Left kidney (tissue), 1 donor: Measurements from ENCODE around the gene WDR27. TPM values are rescaled to one million over a fixed set of nuclear protein-coding genes. Genes with fewer than 3 reads are reported as not detected.

Source experiments
- polyA plus RNA-seq: library from polyadenylated mRNA; unstranded; fragments of 120-200 nt; gene quantifications from one replicate; pipeline ENCODE4 v1.2.1, GENCODE V29; 2013; ENCODE audit not compliant: insufficient read length

WDR27 gene
- polyA plus RNA-seq, 1 donor = 85.1 TPM

Other genes with a start within 250 kb of the WDR27 start
- 42.1 TPM for gene C6orf120, start 97 bp upstream of the WDR27 start, polyA plus RNA-seq
- 132 TPM for gene PHF10, start 22.5 kb upstream of the WDR27 start, polyA plus RNA-seq
- gene DYNLT2, start 49.5 kb upstream of the WDR27 start, polyA plus RNA-seq = 8.5 TPM
- 62.5 TPM for gene ERMARD, start 49.6 kb upstream of the WDR27 start, polyA plus RNA-seq